GM23338 (cell line): ENCODE data around the gene FUT1. TPM values are rescaled to one million over a fixed set of nuclear protein-coding genes. Genes with fewer than 3 reads are reported as not detected.

Source experiments
- ATAC-seq: fragments of 200-7000 bp; cut with Tn5 transposase; 3 replicates; pipeline ENCODE4 v1.9.1; 2020
- DNase-seq: peaks from one replicate; pipeline ENCODE4 v3.0.0-alpha.2; 2015; ENCODE audit warnings: low spot score
- H2AFZ ChIP-seq: fragments of 200-600 bp; sonication (generic); 2 replicates; pipeline ENCODE4 v1.8.0; 2016; ENCODE audit warnings: antibody characterized with exemption, mild to moderate bottlenecking, moderate library complexity
- H3F3A ChIP-seq: fragments of 200-600 bp; sonication (generic); replicated peaks from 2 replicates; pipeline ENCODE4 v1.8.0; 2017; ENCODE audit warnings: antibody characterized with exemption, mixed run types, low read depth
- H3K27ac ChIP-seq: fragments of 200-600 bp; sonication (generic); 2 replicates; pipeline ENCODE4 v1.6.1; 2016; ENCODE audit warnings: low read depth
- H3K27me3 ChIP-seq: fragments of 200-600 bp; sonication (generic); 2 replicates; pipeline ENCODE4 v1.8.0; 2016; ENCODE audit warnings: mild to moderate bottlenecking, mixed run types, moderate library complexity; ENCODE audit not compliant: insufficient read depth
- H3K36me3 ChIP-seq: fragments of 200-600 bp; sonication (generic); 2 replicates; pipeline ENCODE4 v1.8.0; 2016; ENCODE audit warnings: mild to moderate bottlenecking; ENCODE audit not compliant: insufficient read depth
- H3K4me1 ChIP-seq: fragments of 200-600 bp; sonication (generic); 2 replicates; pipeline ENCODE4 v1.8.0; 2016; ENCODE audit warnings: mild to moderate bottlenecking, moderate library complexity; ENCODE audit not compliant: insufficient read depth
- H3K4me2 ChIP-seq: fragments of 200-600 bp; sonication (generic); 2 replicates; pipeline ENCODE4 v1.7.1; 2017; ENCODE audit warnings: mixed run types
- H3K4me3 ChIP-seq: fragments of 200-600 bp; sonication (generic); 2 replicates; pipeline ENCODE4 v1.6.1; 2016; ENCODE audit warnings: mixed run types
- H3K79me2 ChIP-seq: fragments of 200-600 bp; sonication (generic); replicated peaks from 2 replicates; pipeline ENCODE4 v1.8.0; 2017; ENCODE audit warnings: mild to moderate bottlenecking; ENCODE audit not compliant: insufficient read depth
- H3K9me2 ChIP-seq: fragments of 200-600 bp; sonication (generic); 2 replicates; pipeline ENCODE4 v1.8.0; 2017; ENCODE audit not compliant: insufficient read depth
- H4K20me1 ChIP-seq: fragments of 200-600 bp; sonication (generic); replicated peaks from 2 replicates; pipeline ENCODE4 v1.8.0; 2017; ENCODE audit warnings: mild to moderate bottlenecking; ENCODE audit not compliant: insufficient read depth
- H3K27ac Mint-ChIP-seq: 2 replicates; pipeline ENCODE4 v1.8.0; 2020; ENCODE audit warnings: inconsistent platforms, mild to moderate bottlenecking, moderate library complexity, mixed read lengths
- H3K27me3 Mint-ChIP-seq: 3 replicates; pipeline ENCODE4 v1.8.0; 2022; ENCODE audit warnings: low read depth, mild to moderate bottlenecking, moderate library complexity, mixed read lengths, inconsistent platforms; ENCODE audit not compliant: insufficient read depth, poor library complexity
- H3K36me3 Mint-ChIP-seq: 3 replicates; pipeline ENCODE4 v1.8.0; 2021; ENCODE audit warnings: low read depth, mild to moderate bottlenecking, inconsistent platforms, moderate library complexity, mixed read lengths
- H3K4me1 Mint-ChIP-seq: 3 replicates; pipeline ENCODE4 v1.8.0; 2020; ENCODE audit warnings: mild to moderate bottlenecking, inconsistent platforms, mixed read lengths
- H3K4me3 Mint-ChIP-seq: 3 replicates; pipeline ENCODE4 v1.8.0; 2021; ENCODE audit warnings: moderate library complexity, mild to moderate bottlenecking, inconsistent platforms, mixed read lengths
- H3K9me3 Mint-ChIP-seq: 3 replicates; pipeline ENCODE4 v1.8.0; 2020; ENCODE audit warnings: moderate library complexity, mild to moderate bottlenecking, inconsistent platforms, mixed read lengths
- CREB1 ChIP-seq: fragments of 250-450 bp; sonication (Bioruptor Pico); IDR thresholded peaks from 2 replicates; pipeline ENCODE4 v1.5.0; 2020; ENCODE audit warnings: low read depth, mild to moderate bottlenecking, moderate library complexity
- CTCF ChIP-seq, 2 experiments: fragments of 200-600 bp in 1 of 2; sonication (generic) in 1 of 2; conservative IDR thresholded peaks; 2 replicates each; pipeline versions ENCODE4 v1.5.1 to v1.6.1; 2016 to 2017; ENCODE audit warnings: antibody characterized with exemption in 2 of 2, low read depth in 2 of 2, mild to moderate bottlenecking in 2 of 2, moderate library complexity in 1 of 2
- ETS1 ChIP-seq: IDR thresholded peaks from 2 replicates; pipeline ENCODE4 v1.6.1; 2016; ENCODE audit warnings: antibody characterized with exemption
- EZH2 ChIP-seq: fragments of 200-600 bp; sonication (generic); IDR thresholded peaks from one replicate; pipeline ENCODE4 v1.8.0; 2017; ENCODE audit warnings: antibody characterized with exemption, mild to moderate bottlenecking, low read depth; ENCODE audit not compliant: unreplicated experiment
- EZH2phosphoT487 ChIP-seq: fragments of 200-600 bp; sonication (generic); IDR thresholded peaks from one replicate; pipeline ENCODE4 v1.8.1; 2018; ENCODE audit warnings: antibody characterized with exemption; ENCODE audit not compliant: unreplicated experiment
- JUNB ChIP-seq: IDR thresholded peaks from one replicate; pipeline ENCODE4 v1.6.1; 2016; ENCODE audit warnings: antibody characterized with exemption; ENCODE audit not compliant: unreplicated experiment
- NANOG ChIP-seq: IDR thresholded peaks from 2 replicates; pipeline ENCODE4 v1.6.1; 2016; ENCODE audit warnings: antibody characterized with exemption, borderline replicate concordance
- POLR2AphosphoS5 ChIP-seq: IDR thresholded peaks from 2 replicates; pipeline ENCODE4 v1.6.1; 2016; ENCODE audit warnings: antibody characterized with exemption, low read depth
- STAT1 ChIP-seq: IDR thresholded peaks from one replicate; pipeline ENCODE4 v1.6.1; 2016; ENCODE audit warnings: antibody characterized with exemption; ENCODE audit not compliant: unreplicated experiment
- ZNF114 ChIP-seq: fragments of 250-450 bp; sonication (Bioruptor Pico); IDR thresholded peaks from 2 replicates; pipeline ENCODE4 v1.5.0; 2020; ENCODE audit warnings: mild to moderate bottlenecking, moderate library complexity
- ZNF331 ChIP-seq: fragments of 250-450 bp; sonication (Bioruptor Pico); IDR thresholded peaks from 2 replicates; pipeline ENCODE4 v1.5.0; 2020; ENCODE audit warnings: low read depth, mild to moderate bottlenecking, moderate library complexity
- polyA plus RNA-seq: library from polyadenylated mRNA; unstranded; fragments of >200 nt; fragmentation: Nextera tagmentation; extraction: Ambion mirVana; gene quantifications from 2 replicates; pipeline ENCODE4 v1.2.1, GENCODE V29; 2016
- total RNA-seq: library from RNA; depleted of rRNA; stranded (reverse); fragments of >200 nt; shearing (Covaris generic); gene quantifications from 2 replicates; pipeline ENCODE4 v1.2.3, GENCODE V29; 2014
- TF ChIP-seq, protein P1 (sequence below): fragments of 250-450 bp; sonication (Bioruptor Pico); IDR thresholded peaks from 2 replicates; pipeline ENCODE4 v1.5.0; 2020; ENCODE audit warnings: mild to moderate bottlenecking, moderate library complexity
- TF ChIP-seq, protein P2 (sequence below): IDR thresholded peaks from one replicate; pipeline ENCODE4 v1.6.1; 2018; ENCODE audit warnings: antibody characterized with exemption; ENCODE audit not compliant: unreplicated experiment

FUT1 gene
- total and polyA plus RNA-seq, 2 experiments from 2014 or later, result 4.4 to 20.8 TPM

DNA sequence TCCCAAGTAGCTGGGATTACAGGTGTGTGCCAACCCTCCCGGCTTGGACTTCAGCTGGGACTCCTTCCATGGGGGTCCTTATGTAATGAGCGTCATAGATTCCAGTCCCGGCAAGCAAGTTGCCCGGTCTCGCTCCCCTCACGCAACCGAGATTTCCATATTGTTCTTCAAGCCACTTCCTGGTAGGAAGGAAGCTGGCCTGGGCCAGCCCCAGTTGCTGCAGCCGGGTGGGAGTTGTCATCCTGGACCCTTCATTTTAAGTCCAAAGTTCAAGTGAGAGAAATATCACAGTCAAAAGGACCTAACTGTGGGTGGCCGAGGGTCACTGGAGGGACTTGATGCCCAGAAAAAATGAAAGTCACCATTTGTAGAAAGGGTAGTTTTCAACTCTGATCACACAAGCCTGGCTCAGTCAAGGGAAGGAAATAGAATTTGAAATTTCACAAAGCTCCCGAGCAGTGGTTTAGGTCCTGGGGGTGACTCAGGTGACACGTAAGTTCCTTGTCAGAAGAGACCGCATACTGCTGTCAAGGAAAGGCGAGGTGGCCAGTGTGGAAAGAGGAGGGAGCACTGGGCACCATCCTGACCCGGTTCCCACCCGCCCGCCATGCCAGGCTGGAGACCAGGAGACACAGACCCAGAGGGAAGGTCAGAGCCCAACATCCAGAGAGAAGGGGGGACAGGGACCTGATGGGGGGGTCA is 8.2 kb upstream of the FUT1 start:
- Histone ChIP-seq H3K27me3 (no peaks in the 10 kb centered on the region), H3K4me1 (peaks cover 12% of the 10 kb centered on the region), H3K79me2 (no peaks in the 10 kb centered on the region), H4K20me1 (no peaks in the 10 kb centered on the region), H3K27ac (no peak overlapping the region), H3F3A (no peaks in the 10 kb centered on the region), H2AFZ (peak overlapping the region; percentile 72), H3K36me3 (no peaks in the 10 kb centered on the region), H3K4me2 (no peak overlapping the region), H3K4me3 (no peak overlapping the region), H3K9me2 (no peaks in the 10 kb centered on the region)
- no peak for TF ChIP-seq CTCF (conservative IDR thresholded peaks at IDR 0.05; ENCODE audit: low read depth in 2 of 2)
- TF ChIP-seq EZH2phosphoT487, result no peak
- no peak for TF ChIP-seq STAT1
- no peak for TF ChIP-seq NANOG
- TF ChIP-seq, protein P1, sequence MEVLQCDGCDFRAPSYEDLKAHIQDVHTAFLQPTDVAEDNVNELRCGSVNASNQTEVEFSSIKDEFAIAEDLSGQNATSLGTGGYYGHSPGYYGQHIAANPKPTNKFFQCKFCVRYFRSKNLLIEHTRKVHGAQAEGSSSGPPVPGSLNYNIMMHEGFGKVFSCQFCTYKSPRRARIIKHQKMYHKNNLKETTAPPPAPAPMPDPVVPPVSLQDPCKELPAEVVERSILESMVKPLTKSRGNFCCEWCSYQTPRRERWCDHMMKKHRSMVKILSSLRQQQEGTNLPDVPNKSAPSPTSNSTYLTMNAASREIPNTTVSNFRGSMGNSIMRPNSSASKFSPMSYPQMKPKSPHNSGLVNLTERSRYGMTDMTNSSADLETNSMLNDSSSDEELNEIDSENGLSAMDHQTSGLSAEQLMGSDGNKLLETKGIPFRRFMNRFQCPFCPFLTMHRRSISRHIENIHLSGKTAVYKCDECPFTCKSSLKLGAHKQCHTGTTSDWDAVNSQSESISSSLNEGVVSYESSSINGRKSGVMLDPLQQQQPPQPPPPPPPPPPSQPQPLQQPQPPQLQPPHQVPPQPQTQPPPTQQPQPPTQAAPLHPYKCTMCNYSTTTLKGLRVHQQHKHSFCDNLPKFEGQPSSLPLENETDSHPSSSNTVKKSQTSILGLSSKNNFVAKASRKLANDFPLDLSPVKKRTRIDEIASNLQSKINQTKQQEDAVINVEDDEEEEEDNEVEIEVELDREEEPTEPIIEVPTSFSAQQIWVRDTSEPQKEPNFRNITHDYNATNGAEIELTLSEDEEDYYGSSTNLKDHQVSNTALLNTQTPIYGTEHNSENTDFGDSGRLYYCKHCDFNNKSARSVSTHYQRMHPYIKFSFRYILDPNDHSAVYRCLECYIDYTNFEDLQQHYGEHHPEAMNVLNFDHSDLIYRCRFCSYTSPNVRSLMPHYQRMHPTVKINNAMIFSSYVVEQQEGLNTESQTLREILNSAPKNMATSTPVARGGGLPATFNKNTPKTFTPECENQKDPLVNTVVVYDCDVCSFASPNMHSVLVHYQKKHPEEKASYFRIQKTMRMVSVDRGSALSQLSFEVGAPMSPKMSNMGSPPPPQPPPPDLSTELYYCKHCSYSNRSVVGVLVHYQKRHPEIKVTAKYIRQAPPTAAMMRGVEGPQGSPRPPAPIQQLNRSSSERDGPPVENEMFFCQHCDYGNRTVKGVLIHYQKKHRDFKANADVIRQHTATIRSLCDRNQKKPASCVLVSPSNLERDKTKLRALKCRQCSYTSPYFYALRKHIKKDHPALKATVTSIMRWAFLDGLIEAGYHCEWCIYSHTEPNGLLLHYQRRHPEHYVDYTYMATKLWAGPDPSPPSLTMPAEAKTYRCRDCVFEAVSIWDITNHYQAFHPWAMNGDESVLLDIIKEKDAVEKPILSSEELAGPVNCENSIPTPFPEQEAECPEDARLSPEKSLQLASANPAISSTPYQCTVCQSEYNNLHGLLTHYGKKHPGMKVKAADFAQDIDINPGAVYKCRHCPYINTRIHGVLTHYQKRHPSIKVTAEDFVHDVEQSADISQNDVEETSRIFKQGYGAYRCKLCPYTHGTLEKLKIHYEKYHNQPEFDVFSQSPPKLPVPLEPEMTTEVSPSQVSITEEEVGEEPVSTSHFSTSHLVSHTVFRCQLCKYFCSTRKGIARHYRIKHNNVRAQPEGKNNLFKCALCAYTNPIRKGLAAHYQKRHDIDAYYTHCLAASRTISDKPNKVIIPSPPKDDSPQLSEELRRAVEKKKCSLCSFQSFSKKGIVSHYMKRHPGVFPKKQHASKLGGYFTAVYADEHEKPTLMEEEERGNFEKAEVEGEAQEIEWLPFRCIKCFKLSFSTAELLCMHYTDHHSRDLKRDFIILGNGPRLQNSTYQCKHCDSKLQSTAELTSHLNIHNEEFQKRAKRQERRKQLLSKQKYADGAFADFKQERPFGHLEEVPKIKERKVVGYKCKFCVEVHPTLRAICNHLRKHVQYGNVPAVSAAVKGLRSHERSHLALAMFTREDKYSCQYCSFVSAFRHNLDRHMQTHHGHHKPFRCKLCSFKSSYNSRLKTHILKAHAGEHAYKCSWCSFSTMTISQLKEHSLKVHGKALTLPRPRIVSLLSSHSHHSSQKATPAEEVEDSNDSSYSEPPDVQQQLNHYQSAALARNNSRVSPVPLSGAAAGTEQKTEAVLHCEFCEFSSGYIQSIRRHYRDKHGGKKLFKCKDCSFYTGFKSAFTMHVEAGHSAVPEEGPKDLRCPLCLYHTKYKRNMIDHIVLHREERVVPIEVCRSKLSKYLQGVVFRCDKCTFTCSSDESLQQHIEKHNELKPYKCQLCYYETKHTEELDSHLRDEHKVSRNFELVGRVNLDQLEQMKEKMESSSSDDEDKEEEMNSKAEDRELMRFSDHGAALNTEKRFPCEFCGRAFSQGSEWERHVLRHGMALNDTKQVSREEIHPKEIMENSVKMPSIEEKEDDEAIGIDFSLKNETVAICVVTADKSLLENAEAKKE, result no peak
- TF ChIP-seq ETS1, result no peak
- no peak for TF ChIP-seq EZH2
- TF ChIP-seq POLR2AphosphoS5, result no peak
- no peak for TF ChIP-seq ZNF331
- TF ChIP-seq, protein P2, sequence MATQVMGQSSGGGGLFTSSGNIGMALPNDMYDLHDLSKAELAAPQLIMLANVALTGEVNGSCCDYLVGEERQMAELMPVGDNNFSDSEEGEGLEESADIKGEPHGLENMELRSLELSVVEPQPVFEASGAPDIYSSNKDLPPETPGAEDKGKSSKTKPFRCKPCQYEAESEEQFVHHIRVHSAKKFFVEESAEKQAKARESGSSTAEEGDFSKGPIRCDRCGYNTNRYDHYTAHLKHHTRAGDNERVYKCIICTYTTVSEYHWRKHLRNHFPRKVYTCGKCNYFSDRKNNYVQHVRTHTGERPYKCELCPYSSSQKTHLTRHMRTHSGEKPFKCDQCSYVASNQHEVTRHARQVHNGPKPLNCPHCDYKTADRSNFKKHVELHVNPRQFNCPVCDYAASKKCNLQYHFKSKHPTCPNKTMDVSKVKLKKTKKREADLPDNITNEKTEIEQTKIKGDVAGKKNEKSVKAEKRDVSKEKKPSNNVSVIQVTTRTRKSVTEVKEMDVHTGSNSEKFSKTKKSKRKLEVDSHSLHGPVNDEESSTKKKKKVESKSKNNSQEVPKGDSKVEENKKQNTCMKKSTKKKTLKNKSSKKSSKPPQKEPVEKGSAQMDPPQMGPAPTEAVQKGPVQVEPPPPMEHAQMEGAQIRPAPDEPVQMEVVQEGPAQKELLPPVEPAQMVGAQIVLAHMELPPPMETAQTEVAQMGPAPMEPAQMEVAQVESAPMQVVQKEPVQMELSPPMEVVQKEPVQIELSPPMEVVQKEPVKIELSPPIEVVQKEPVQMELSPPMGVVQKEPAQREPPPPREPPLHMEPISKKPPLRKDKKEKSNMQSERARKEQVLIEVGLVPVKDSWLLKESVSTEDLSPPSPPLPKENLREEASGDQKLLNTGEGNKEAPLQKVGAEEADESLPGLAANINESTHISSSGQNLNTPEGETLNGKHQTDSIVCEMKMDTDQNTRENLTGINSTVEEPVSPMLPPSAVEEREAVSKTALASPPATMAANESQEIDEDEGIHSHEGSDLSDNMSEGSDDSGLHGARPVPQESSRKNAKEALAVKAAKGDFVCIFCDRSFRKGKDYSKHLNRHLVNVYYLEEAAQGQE, result no peak
- TF ChIP-seq JUNB, result no peak
- no peak for TF ChIP-seq ZNF114 (CRISPR knock-in tag)
- TF ChIP-seq CREB1 (CRISPR knock-in tag), result no peak
- H3K27me3 Mint-ChIP-seq, result peaks cover 17% of the 10 kb centered on the region
- no peak overlapping the region for H3K4me3 Mint-ChIP-seq
- DNase-seq (no peak), ATAC-seq (no peak)
- no peak overlapping the region for H3K27ac Mint-ChIP-seq
- H3K4me1 Mint-ChIP-seq, result peaks cover 13% of the 10 kb centered on the region
- H3K9me3 Mint-ChIP-seq, result no peaks in the 10 kb centered on the region
- no peaks in the 10 kb centered on the region for H3K36me3 Mint-ChIP-seq
